ENCODE results near the gene FNTB. TPM values are rescaled to one million over a fixed set of nuclear protein-coding genes. Genes with fewer than 3 reads are reported as not detected.

The FNTB gene
- 28.5 and 35.1 TPM in 2 replicates for total RNA-seq (2016; rRNA removed; fragmentation: Illumina TruSeq; extraction: Trizol)
- total RNA-seq (2016; cell fraction: cytosol; rRNA removed; fragmentation: Illumina TruSeq; extraction: Trizol; ENCODE audit: low read depth), result 4.9 and 5.9 TPM in 2 replicates
- 26.2 and 34.3 TPM in 2 replicates for total RNA-seq (2016; cell fraction: insoluble cytoplasmic fraction; rRNA removed; fragmentation: Illumina TruSeq; extraction: Trizol)
- total RNA-seq (2016; cell fraction: membrane; rRNA removed; fragmentation: Illumina TruSeq; extraction: Trizol), result 13.9 and 14.8 TPM in 2 replicates
- total RNA-seq (2016; cell fraction: nucleus; rRNA removed; fragmentation: Illumina TruSeq; extraction: Trizol), result 23.0 and 24.4 TPM in 2 replicates
- 23.6 and 25.5 TPM in 2 replicates for polyA plus RNA-seq (2011; rRNA removed)
- 24.0 and 26.1 TPM in 2 replicates for polyA plus RNA-seq (2011; cell fraction: cytosol; rRNA removed)
- 23.4 and 27.7 TPM in 2 replicates for polyA plus RNA-seq (2011; cell fraction: nucleus; rRNA removed)
- 13.7 TPM in 2 replicates for polyA plus RNA-seq (2012)
- polyA plus RNA-seq (2016; cell fraction: cytosol; fragmentation: Illumina TruSeq; extraction: Trizol; ENCODE audit: low read depth), result 4.0 and 4.6 TPM in 2 replicates
- 33.7 and 37.5 TPM in 2 replicates for polyA plus RNA-seq (2016; cell fraction: insoluble cytoplasmic fraction; fragmentation: Illumina TruSeq; extraction: Trizol; ENCODE audit: low read depth)
- 7.5 and 8.8 TPM in 2 replicates for polyA plus RNA-seq (2016; cell fraction: membrane; fragmentation: Illumina TruSeq; extraction: Trizol; ENCODE audit: low read depth)
- 23.4 and 28.9 TPM in 2 replicates for polyA plus RNA-seq (2016; cell fraction: nucleus; fragmentation: Illumina TruSeq; extraction: Trizol; ENCODE audit: insufficient read depth, low read depth)
- 79.0 and 79.6 TPM in 2 replicates for polyA minus RNA-seq (2011; rRNA and poly(A)+ RNA removed; ENCODE audit: low replicate concordance)
- polyA minus RNA-seq (2011; cell fraction: cytosol; rRNA and poly(A)+ RNA removed), result 23.7 and 24.0 TPM in 2 replicates
- 29.1 and 37.9 TPM in 2 replicates for polyA minus RNA-seq (2011; cell fraction: nucleus; rRNA and poly(A)+ RNA removed)
- Bru-seq, nascent RNA, result percentile 62 among the genes with signal in this experiment
- percentile 91 among the genes with signal in this experiment for BruChase-seq, experiment 1, labeled RNA remaining after a 6-hour chase
- percentile 87 among the genes with signal in this experiment for BruChase-seq, experiment 2, labeled RNA remaining after a 2-hour chase
- long read RNA-seq, experiment 1, transcript FNTB-201 (12 exons, 2,834 nt), result major isoform, 23 of 33 reads
- long read RNA-seq, experiment 1, partial matches to known transcripts, result 5 of 33 reads
- long read RNA-seq, experiment 1, other reads (novel, unspliced or antisense), result 5 of 33 reads
- long read RNA-seq, experiment 2, transcript FNTB-201 (12 exons, 2,834 nt), result major isoform, 23 of 38 reads
- long read RNA-seq, experiment 2, partial matches to known transcripts, result 3 of 38 reads
- long read RNA-seq, experiment 2, other reads (novel, unspliced or antisense), result 12 of 38 reads

- in situ Hi-C loops (cut with HindIII; ENCODE audit: extremely low pct_ligation_motif_present, low pct_unique_long_range_greater_than_20kb), result loop anchor here (10.0 kb wide), 1 partner anchor 162 kb away; no protein-coding TSS in a partner anchor
- H3K79me2 ChIP-seq (ENCODE audit: insufficient read depth, low read length), result peaks cover 43% of the 10 kb centered on the region
- POLR2A ChIA-PET, result interaction anchor here (0.7 to 2.6 kb wide), 20 partner anchors 9 to 428 kb away, joined by 3 to 54 read pairs (median 4); partner anchors contain the start of genes CHURC1, GPX2 and MAX
- no peak for TF ChIP-seq KDM4B (CRISPR knock-in tag; IDR thresholded peaks at IDR 0.05)
- TF ChIP-seq PHF5A (CRISPR knock-in tag; IDR thresholded peaks at IDR 0.05; ENCODE audit: low read depth, unreplicated experiment), result peak; percentile 62
- TF ChIP-seq TBX2 (CRISPR knock-in tag; IDR thresholded peaks at IDR 0.05; ENCODE audit: borderline replicate concordance), result peak; percentile 91
- TF ChIP-seq, protein P1, sequence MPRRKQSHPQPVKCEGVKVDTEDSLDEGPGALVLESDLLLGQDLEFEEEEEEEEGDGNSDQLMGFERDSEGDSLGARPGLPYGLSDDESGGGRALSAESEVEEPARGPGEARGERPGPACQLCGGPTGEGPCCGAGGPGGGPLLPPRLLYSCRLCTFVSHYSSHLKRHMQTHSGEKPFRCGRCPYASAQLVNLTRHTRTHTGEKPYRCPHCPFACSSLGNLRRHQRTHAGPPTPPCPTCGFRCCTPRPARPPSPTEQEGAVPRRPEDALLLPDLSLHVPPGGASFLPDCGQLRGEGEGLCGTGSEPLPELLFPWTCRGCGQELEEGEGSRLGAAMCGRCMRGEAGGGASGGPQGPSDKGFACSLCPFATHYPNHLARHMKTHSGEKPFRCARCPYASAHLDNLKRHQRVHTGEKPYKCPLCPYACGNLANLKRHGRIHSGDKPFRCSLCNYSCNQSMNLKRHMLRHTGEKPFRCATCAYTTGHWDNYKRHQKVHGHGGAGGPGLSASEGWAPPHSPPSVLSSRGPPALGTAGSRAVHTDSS (CRISPR knock-in tag; conservative IDR thresholded peaks at IDR 0.05), result no peak
- TF ChIP-seq, protein P2, sequence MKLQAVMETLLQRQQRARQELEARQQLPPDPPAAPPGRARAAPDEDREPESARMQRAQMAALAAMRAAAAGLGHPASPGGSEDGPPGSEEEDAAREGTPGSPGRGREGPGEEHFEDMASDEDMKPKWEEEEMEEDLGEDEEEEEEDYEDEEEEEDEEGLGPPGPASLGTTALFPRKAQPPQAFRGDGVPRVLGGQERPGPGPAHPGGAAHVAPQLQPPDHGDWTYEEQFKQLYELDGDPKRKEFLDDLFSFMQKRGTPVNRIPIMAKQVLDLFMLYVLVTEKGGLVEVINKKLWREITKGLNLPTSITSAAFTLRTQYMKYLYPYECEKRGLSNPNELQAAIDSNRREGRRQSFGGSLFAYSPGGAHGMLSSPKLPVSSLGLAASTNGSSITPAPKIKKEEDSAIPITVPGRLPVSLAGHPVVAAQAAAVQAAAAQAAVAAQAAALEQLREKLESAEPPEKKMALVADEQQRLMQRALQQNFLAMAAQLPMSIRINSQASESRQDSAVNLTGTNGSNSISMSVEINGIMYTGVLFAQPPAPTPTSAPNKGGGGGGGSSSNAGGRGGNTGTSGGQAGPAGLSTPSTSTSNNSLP (IDR thresholded peaks at IDR 0.05; ENCODE audit: low read depth, low read length), result no peak
- no peak for TF ChIP-seq ZNF329 (CRISPR knock-in tag; IDR thresholded peaks at IDR 0.05; ENCODE audit: low read depth)
- peak; percentile 78; the same call in 1 of the 2 replicates for TF ChIP-seq SIX1 (CRISPR knock-in tag; IDR thresholded peaks at IDR 0.05; ENCODE audit: borderline replicate concordance)
- TF ChIP-seq DR1 (CRISPR knock-in tag; IDR thresholded peaks at IDR 0.05), result peak; percentile 46; the same call in 1 of the 2 replicates
- TF ChIP-seq PCBP1 (IDR thresholded peaks at IDR 0.05; ENCODE audit: borderline replicate concordance, low read depth, low read length), result 0 out of 2 replicates have a peak, but pooled peaks have one; percentile 81
- no peak for TF ChIP-seq ZNF724P (CRISPR knock-in tag; IDR thresholded peaks at IDR 0.05; ENCODE audit: borderline replicate concordance)
- TF ChIP-seq NFYB (CRISPR knock-in tag; IDR thresholded peaks at IDR 0.05), result peak; percentile 41; the same call in 1 of the 2 replicates
- peak; percentile 69 for TF ChIP-seq ZBTB20 (CRISPR knock-in tag; IDR thresholded peaks at IDR 0.05; ENCODE audit: borderline replicate concordance, low read depth)
- no peak for TF ChIP-seq ZNF746 (CRISPR knock-in tag; IDR thresholded peaks at IDR 0.05)
- TF ChIP-seq HDAC6 (IDR thresholded peaks at IDR 0.05; ENCODE audit: low read depth, low read length), result no peak
Measured at GRCh38 chr14:64986648-64987437, at the start of gene FNTB. Gene FNTB, plus strand, starts transcription at chr14:64986895. Its CDS starts 59 bp downstream, at chr14:64986954.

More at GRCh38 chr14:64986648-64987437, at the start of gene FNTB:
- ATAC-seq, result peak; percentile 99
- H3K4me2 ChIP-seq (ENCODE audit: low read depth, low read length), result peak within 1 kb of the TSS; percentile 88
- H3K27ac ChIP-seq (ENCODE audit: extremely low read length, insufficient read depth, low read length), result peak within 1 kb of the TSS; percentile 88
- peak; percentile 89 for FAIRE-seq
- TSS peak; percentile 90 for BruUV-seq (replicated peaks)
- WGBS (ENCODE audit: low lambda C conversion rate), result 1% methylated on average over 56 of the region's 65 CpGs
- peak within 1 kb of the TSS; percentile 63 to 86 (median 83) for H3K4me3 ChIP-seq (replicated peaks in 1 of 3; ENCODE audit: insufficient read depth in 1 of 3, low read depth in 2 of 3, low read length in 3 of 3)
- H4K20me1 ChIP-seq (ENCODE audit: insufficient read depth, low read length), result no peaks in the 10 kb centered on the region
- CTCF ChIA-PET (ENCODE audit: low intra/inter-chr PET ratio, low total read pairs), result interaction anchor here (1.3 kb wide), 1 partner anchor 33 kb away, joined by 12 read pairs; no protein-coding TSS in a partner anchor
- peaks cover 55% of the 10 kb centered on the region for H3K4me1 ChIP-seq (ENCODE audit: insufficient read depth, low read length)
- DNase-seq (ENCODE audit: low spot score), result peak; percentile 92
- no peaks in the 10 kb centered on the region for H3K27me3 ChIP-seq (ENCODE audit: control insufficient read depth in 1 of 2, insufficient read depth in 2 of 2, low read length in 2 of 2)
- peak within 1 kb of the TSS; percentile 85 for H3K9ac ChIP-seq (ENCODE audit: insufficient read depth, low read depth, low read length)
- intact Hi-C loops (cut with micrococcal nuclease; ENCODE audit: unreplicated experiment), result loop anchor here (1.0 to 5.0 kb wide), 3 partner anchors 33 to 115 kb away; partner anchors contain the start of genes CHURC1 and MAX
- no peaks in the 10 kb centered on the region; a peak in 1 of 5 replicates for H3K36me3 ChIP-seq (replicated peaks in 1 of 2; ENCODE audit: control insufficient read depth in 1 of 2, insufficient read depth in 2 of 2, low read length in 2 of 2)
- no peaks in the 10 kb centered on the region for H3K9me3 ChIP-seq (ENCODE audit: low read length)
- H2AFZ ChIP-seq (ENCODE audit: low read length), result peak within 1 kb of the TSS; percentile 77
